Raji (cell line): ENCODE measurements around the gene DNASE1.

Experiments
- POLR2A ChIP-seq: IDR thresholded peaks from 2 replicates; pipeline ENCODE4 v1.6.1; 2011; ENCODE audit warnings: low read depth, low read length, control low read depth; ENCODE audit not compliant: insufficient read depth

DNASE1 gene

DNA sequence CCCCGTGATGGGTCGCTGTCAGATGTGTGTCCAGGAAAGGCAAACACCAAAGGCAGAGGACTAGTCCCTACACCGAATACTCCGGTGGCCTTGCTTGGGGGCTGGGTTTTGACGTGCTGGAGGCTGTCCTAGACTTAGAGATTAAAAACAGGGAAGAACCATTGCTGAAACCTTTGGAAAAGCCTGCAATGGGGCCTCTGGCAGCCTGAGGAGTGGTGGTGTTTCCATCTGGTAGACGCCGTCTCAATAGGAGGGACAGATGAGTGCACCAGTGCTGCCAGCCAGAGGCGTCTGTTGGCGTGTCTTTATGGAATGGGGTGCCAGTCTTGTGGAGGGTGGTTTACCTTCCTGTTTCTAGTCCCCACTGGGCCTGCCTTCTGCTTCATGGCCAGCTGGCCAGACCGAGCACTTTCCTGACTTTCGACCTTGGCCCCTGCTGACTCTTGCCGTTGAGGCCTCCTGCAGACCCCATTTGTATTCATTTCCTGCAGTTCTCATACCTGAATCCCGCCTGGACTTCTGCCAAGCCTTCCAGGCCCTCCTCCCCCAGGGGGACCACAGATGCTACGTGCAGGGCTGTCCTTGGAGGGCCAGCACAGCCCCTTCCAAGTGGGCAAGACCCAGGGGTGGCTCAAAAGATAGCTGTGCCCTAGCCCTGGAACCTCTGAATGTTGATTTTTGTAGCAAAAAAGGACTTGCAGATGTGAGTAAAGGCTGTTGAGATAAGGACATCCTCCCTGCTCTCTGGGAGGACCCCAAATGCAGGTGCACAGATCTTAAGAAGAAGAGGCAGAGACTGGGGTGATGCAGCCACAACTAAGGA is 1.9 kb upstream of the DNASE1 start:
- TF ChIP-seq POLR2A, result no peak

DNA sequence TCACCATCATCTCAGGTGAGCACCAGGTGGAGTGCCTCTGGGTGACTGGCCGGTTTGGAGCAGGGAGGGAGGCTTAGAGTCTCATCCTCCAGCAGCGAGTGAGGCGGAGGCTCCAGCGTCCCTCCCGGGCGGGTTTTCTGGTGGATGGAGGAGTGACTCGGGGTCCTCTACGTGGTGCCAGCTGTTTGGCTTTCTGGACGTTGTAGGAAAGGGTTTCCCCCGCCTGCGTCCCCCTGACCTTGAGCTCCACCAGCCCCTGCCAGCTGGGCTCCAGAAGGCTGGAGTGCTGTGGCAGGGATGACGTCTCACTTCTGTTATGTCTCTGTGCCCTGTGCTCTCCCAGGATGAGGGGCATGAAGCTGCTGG is 522 bp downstream of the DNASE1 start:
- no peak for TF ChIP-seq POLR2A

DNA sequence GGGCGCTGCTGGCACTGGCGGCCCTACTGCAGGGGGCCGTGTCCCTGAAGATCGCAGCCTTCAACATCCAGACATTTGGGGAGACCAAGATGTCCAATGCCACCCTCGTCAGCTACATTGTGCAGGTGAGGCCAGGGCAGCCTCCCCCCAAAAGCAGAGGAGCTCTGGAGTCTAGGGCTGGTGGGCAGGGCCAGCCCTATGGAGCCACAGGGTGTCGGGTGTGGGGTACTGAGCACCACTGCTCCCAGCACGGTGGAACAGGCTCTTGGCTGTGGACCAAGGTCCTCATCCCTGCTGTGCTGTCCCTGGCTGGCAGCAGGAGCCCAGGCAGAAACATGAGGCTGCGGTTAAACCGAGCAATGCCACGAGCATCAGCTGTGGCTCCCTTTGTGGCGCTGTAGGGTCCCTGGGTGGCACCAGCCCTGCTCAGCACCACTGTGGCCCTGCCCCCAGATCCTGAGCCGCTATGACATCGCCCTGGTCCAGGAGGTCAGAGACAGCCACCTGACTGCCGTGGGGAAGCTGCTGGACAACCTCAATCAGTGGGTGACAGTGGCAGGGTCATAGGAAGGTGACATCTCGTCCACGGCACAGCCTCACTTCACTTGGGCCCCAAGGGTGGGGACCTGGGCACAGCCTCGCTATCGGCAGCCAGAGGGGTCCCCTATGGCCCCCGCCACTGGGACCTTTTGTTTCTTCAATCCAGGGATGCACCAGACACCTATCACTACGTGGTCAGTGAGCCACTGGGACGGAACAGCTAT is 1.1 kb downstream of the DNASE1 start:
- TF ChIP-seq POLR2A, result no peak

DNA sequence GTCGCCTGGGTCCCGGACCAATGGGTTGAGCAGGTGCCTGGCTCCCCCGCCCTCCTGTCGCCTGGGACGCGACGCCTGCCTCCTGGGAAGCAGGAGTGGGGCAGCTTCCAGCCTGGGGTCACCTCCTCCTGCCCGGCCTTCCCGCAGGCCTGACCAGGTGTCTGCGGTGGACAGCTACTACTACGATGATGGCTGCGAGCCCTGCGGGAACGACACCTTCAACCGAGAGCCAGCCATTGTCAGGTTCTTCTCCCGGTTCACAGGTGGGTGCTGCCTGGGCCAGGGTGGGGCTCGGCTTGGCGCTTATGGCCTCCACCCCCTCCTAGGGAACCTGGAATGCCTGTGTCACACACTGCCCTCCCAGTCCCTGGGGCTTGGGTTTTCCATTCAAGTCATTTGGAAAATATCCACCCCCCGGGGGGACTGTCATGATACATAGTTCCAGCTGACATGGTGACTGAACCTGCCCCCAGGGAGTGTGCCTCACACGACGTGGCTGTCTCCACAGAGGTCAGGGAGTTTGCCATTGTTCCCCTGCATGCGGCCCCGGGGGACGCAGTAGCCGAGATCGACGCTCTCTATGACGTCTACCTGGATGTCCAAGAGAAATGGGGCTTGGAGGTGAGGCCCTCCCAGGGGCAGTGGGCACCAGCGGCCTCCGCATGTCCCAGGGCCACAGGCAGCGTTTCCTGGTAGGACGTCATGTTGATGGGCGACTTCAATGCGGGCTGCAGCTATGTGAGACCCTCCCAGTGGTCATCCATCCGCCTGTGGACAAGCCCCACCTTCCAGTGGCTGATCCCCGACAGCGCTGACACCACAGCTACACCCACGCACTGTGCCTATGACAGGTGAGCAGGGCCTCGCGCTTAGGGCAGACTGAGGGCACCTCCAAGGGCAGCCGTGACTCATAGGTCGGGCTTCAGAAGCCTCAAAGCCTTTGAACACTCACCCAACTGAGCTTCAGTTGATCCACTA is 2.3 kb downstream of the DNASE1 start:
- TF ChIP-seq POLR2A, result no peak

DNA sequence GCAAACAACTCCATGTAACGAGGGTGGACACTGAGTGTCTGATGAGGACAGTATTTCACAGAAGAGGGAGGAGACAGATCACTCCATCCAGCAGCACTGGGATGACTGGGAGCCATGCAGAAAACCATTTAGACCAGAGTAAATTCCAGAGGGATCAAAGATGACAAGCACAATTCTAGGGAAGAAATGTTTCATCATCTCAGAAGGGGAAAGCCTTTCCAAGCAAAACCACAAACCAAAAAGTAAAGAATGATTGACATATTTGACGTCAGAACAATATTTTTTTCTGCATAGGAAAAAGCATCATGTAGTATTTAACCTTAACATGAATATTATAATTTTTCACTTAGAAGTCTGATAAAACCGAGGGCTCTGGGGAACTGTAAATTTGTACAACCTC is 4.8 kb downstream of the DNASE1 start:
- no peak for TF ChIP-seq POLR2A

DNA sequence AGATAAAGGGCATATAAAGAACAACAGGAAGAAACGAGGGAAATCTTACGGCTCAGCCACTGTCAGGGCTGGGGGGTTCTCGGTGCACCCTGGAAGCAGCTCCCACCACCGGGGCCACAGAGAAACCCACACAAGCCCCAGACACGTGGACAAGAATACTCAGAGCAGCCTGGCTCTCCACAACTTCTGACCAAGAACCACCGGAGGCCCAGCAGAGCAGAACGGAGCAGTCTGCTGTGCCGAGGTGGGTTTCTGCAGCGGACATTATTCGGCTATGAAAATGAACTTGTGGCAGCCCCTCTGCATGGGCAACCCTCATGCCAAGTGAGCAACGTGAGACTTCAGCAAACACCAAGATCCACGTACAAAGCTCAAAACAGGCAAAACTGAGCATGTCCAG is 6.8 kb downstream of the DNASE1 start:
- TF ChIP-seq POLR2A, result no peak

DNA sequence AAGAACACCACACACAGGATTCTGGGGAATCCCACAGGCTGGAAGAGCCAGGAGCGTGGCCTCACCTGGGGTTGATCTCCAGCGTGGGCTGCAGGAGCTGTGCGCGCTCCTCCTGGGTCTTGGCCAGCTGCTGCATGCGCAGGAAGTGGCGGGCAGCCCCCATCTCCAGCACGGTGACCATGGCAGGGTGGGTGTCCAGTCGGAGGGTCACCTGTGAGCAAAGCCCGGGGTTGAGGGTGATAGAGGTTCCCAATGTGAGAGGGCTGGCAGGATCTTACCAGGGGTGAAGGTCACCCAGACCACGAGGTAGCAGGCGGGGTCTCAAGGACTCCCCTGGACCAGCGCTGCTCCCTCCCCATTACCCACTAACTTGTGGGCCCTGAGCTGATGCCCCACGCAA is 7.4 kb downstream of the DNASE1 start:
- TF ChIP-seq POLR2A, result no peak

DNA sequence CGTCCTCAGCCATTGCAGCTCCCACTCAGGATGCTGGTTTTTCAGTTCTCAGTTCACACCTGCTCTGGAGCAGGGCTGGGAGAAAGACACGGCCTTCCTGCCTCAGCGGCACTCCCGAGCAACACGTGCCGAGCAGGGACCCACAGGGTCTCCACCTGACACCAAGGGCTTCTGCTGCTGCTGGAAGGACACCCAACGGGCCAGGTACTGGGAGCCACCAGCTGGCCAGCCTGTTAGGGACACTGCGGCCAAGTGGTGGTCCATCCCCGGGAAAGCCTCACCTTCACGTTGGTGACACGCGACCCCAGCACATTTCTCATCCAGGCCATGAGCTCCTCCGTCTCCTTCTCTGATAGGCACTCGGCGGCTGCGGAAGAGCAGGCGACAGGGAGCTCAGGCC is 8.1 kb downstream of the DNASE1 start:
- no peak for TF ChIP-seq POLR2A

DNA sequence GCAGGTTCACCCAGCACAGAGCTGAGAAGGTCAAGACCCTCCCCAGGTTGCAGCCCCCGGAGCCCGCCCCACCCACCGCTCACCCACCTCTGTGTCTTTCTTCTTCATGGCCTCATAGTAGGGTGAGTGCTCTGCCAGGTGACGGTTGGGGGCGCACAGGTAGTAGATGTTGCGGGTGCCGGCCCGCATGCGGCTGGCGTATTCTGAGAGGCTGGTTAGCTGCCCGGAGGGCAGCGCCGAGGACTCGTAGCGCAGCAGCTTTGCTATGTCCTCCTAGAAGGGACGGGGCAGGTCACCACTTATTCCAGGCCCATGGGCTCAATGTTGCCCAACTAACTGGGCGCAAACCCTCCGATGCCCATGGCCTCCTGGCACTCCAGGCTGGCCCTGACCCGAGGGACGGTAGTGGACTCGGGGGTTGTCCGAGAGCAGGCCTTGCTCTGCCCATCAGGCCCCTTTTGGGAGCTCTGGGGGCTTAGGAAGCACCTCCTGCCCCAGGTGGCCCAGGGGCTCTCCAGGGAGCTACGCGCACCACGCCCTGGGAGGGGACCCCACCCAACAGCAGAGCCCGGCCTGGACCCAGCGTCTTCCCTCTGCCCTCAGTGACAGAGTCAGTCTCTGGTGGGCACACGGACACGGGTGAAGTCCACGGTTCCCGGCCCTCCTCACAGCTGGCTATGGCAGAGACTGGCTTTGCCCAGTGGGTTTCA is 9.9 kb downstream of the DNASE1 start:
- TF ChIP-seq POLR2A, result no peak

DNA sequence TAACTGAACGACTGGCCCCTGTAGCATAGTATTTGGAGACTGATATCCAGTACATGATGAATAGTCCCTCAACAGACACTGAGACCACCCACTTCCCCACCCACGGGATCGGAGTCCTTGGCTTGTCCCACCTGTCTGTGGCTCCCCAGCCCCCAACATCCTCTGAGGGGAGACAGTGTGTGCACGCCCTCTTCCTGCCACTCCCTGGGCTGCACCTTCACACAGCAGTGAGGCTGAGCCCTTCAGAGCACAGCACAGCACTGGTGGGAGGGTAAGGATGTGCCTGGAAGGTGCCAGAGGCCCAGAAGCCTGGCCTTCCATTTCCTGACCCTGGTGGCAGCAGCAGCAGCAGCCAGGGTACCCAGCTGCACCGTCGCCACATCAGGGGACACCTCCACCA is 11.0 kb downstream of the DNASE1 start:
- TF ChIP-seq POLR2A, result no peak

DNA sequence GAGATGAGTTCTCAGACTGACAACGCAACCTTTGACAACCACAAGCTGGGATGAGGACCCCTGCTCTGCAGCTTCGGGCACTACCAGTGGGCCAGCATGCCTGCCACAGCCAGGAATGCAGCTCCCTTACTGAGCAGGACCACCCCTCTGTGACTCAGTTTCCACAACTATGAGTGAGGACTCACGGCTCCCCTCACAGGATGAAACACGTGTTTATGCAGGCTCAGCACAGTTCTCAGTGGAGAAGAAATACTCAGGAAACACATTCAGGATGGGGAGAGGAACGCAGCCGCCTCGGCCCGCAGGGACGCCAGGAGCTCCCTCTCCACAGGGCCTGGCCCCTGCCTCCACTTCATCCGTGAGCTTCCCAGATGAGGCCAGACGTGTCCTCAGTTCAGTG is 14.1 kb downstream of the DNASE1 start:
- TF ChIP-seq POLR2A, result no peak

DNA sequence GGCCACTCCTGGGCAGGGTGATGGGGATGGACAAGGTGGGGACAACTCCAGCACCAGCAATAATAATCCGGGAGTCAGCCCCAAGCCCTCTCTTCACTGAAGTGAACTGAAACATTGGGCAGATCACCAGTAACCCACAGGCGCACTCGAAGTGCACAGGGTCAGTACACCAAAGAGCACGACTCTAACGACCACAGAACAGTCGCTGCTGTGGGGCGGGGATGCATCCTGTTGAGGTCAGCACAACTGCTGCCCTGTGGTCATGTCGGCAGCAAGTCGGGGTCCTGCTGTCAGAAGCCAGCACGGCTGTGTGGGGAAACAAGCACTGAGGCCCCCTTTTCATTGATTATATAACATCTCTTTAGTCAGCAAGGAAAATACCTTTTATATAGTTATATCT is 14.6 kb downstream of the DNASE1 start:
- TF ChIP-seq POLR2A, result no peak

DNA sequence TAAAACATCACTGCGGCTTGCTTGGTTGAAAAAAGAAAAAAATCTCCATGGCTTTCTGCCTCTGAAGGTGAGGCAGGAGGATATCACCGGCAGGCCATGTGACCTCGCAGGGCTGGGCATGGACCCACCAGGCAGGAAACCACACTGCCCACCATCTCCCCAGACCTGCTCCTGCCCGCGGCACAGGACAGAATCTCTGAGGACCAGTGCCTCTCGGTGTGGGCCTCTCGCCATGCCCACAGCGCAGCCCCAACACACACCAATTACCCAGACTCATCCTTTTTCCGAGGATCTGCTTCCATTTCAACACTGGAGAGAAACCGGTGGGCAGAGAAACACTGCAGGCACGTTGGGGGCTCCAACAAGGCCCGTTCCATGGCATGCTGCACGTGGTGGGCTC is 16.2 kb downstream of the DNASE1 start:
- TF ChIP-seq POLR2A, result no peak

DNA sequence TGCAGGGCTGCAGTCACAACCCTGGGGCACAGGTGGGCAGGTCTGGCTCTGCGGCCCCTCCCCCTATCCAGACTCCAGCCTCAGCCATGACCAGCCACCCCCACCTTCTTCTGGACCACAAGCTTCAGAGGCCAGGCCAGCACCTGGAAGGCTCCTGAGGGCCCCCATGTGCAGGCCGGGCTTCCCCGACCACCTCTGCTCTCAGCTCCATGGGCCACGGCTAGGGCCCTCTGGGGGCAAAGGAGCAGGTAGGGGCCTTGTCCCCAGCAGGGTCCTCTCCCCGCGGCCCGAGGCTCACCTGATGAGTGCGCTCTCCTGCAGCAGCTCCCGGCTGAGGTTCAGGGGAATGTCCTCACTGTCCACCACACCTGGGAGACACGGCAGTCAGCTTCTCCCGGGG is 16.9 kb downstream of the DNASE1 start:
- no peak for TF ChIP-seq POLR2A

DNA sequence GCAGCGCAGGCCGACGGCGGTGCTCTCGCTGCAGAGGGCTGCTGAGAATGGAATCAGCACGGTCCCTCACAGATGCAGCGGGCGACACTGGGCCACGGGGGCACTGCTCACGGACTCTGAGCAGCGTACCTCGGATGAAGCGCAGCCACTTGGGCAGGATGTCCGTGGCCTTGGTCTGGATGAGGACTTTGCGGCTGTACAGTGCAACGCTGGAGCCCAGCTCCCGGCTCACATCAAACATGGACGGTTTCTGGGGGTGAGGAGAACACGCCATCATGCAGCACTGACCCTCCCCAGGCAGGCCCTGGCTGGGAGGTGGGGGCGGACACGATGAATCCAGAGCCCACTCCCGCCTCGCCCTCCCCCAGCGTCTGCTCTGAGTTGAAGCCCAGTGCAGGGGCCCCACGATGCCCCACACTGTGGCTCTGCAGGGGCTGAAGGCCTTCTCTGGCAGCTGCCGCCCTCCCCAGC is 18.1 kb downstream of the DNASE1 start:
- TF ChIP-seq POLR2A, result no peak

DNA sequence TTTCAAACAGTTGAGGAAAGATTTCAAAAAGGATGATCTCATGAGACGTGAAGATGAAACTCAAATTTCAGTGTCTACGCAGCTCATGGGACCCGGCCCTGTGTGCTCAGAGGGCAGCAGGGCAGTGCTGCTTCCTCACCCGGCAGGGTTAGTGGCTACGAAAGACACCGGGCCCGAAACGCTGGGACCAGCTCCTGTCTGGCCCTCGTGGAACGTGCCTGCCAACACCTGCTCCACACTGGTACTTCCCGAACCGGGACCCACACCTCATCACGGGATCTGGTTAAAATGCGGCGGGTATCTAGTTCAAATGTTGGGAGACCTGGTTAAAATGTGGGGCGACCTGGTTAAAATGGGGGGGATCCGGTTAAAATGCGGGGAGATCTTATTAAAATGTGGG is 18.7 kb downstream of the DNASE1 start:
- no peak for TF ChIP-seq POLR2A
